Vagina (tissue), 2 donors: Measurements from ENCODE around the gene HSPB1.

Experiments
- CTCF ChIP-seq, 3 experiments: fragments of 450-650 bp in 2 of 3; fragments of 200-600 bp in 1 of 3; sonication (generic) in 1 of 3; IDR thresholded peaks; one replicate each; pipeline ENCODE4 v1.5.1; 2017 to 2019; ENCODE audit warnings: antibody characterized with exemption in 3 of 3, mild to moderate bottlenecking in 2 of 3, moderate library complexity in 2 of 3
- POLR2A ChIP-seq, 2 donors: fragments of 450-650 bp; IDR thresholded peaks; one replicate each; pipeline ENCODE4 v1.6.1; 2017; ENCODE audit warnings: antibody characterized with exemption in 2 of 2, mild to moderate bottlenecking in 2 of 2, moderate library complexity in 2 of 2

- TF ChIP-seq CTCF (IDR thresholded peaks at IDR 0.05) (no peak), POLR2A (IDR thresholded peaks at IDR 0.05) (no peak)
These were observed 48.9 kb downstream of the HSPB1 start for GRCh38 chr7:76351372-76351771.
